SK-N-SH (cell line): ENCODE data around the gene CASTOR2. TPM values are rescaled to one million over a fixed set of nuclear protein-coding genes. Genes with fewer than 3 reads are reported as not detected.

Source experiments
- CTCF ChIA-PET: fragments of 300-600, 350-600 bp; formaldehyde crosslinking; extraction: SDS; loops from one replicate; lab custom pipeline; 2021; lab: Yijun Ruan, JAX
- POLR2A ChIA-PET: fragments of 350-600 bp; sonication (Branson Sonifier 250); formaldehyde crosslinking; extraction: SDS; loops from one replicate; lab custom pipeline; 2020; ENCODE audit warnings: antibody characterized with exemption, inconsistent platforms; lab: Yijun Ruan, JAX
- DNase-seq: peaks from one replicate; pipeline ENCODE4 v3.0.0; 2012
- H2AFZ ChIP-seq: fragments of 200-600 bp; sonication (generic); 2 replicates; pipeline ENCODE4 v1.8.1; 2016; ENCODE audit warnings: antibody characterized with exemption, mild to moderate bottlenecking, low read depth
- H3F3A ChIP-seq: fragments of 200-600 bp; sonication (generic); replicated peaks from 2 replicates; pipeline ENCODE3; 2016; ENCODE audit warnings: antibody characterized with exemption, mild to moderate bottlenecking; ENCODE audit not compliant: insufficient read depth
- H3K27ac ChIP-seq, 2 experiments: fragments of 200-500 bp in 1 of 2; fragments of 200-600 bp in 1 of 2; sonication (Bioruptor generic) in 1 of 2; sonication (generic), shearing (Covaris generic) in 1 of 2; 2 replicates each; pipeline versions ENCODE4 v1.5.1 to v1.6.1; 2014 to 2016; ENCODE audit warnings: low read depth in 2 of 2, inconsistent platforms in 1 of 2, low read length in 1 of 2, mild to moderate bottlenecking in 1 of 2, mixed read lengths in 1 of 2
- H3K27me3 ChIP-seq: fragments of 200-600 bp; sonication (generic), shearing (Covaris generic); 2 replicates; pipeline ENCODE4 v1.6.1; 2016; ENCODE audit warnings: mixed run types; ENCODE audit not compliant: insufficient read depth
- H3K36me3 ChIP-seq, 2 experiments: fragments of 200-500 bp in 1 of 2; fragments of 200-600 bp in 1 of 2; sonication (Bioruptor generic) in 1 of 2; sonication (generic) in 1 of 2; replicated peaks in 1 of 2; 2 replicates each; pipeline versions ENCODE3 to v1.5.1; 2014 to 2016; ENCODE audit warnings: low read length in 1 of 2, mild to moderate bottlenecking in 1 of 2; ENCODE audit not compliant: insufficient read depth in 2 of 2, control insufficient read depth in 1 of 2
- H3K4me1 ChIP-seq, 2 experiments: fragments of 200-500 bp in 1 of 2; fragments of 200-600 bp in 1 of 2; sonication (Bioruptor generic) in 1 of 2; sonication (generic), shearing (Covaris generic) in 1 of 2; 2 replicates each; pipeline versions ENCODE4 v1.5.1 to v1.6.1; 2014 to 2016; ENCODE audit warnings: low read depth in 1 of 2, low read length in 1 of 2, mixed run types in 1 of 2; ENCODE audit not compliant: insufficient read depth in 2 of 2, control insufficient read depth in 1 of 2
- H3K4me2 ChIP-seq: fragments of 200-600 bp; sonication (generic), shearing (Covaris generic); 2 replicates; pipeline ENCODE4 v1.6.1; 2017; ENCODE audit warnings: mixed run types
- H3K4me3 ChIP-seq, 2 experiments: fragments of 200-500 bp in 1 of 2; fragments of 200-600 bp in 1 of 2; sonication (Bioruptor generic) in 1 of 2; sonication (generic), shearing (Covaris generic) in 1 of 2; 2 replicates each; pipeline versions ENCODE4 v1.5.1 to v1.8.1; 2014 to 2016; ENCODE audit warnings: low read depth in 2 of 2, inconsistent platforms in 1 of 2, low read length in 1 of 2, mild to moderate bottlenecking in 1 of 2, mixed read lengths in 1 of 2, moderate library complexity in 1 of 2
- H3K79me2 ChIP-seq: fragments of 200-600 bp; sonication (generic); 2 replicates; pipeline ENCODE4 v1.8.1; 2017; ENCODE audit warnings: mild to moderate bottlenecking; ENCODE audit not compliant: insufficient read depth
- H3K9ac ChIP-seq: fragments of 200-600 bp; sonication (generic); 2 replicates; pipeline ENCODE4 v1.6.1; 2017; ENCODE audit warnings: mixed run types
- H3K9me2 ChIP-seq: fragments of 200-600 bp; sonication (generic); 2 replicates; pipeline ENCODE4 v1.6.1; 2017; ENCODE audit warnings: mixed run types
- H3K9me3 ChIP-seq: fragments of 200-600 bp; sonication (generic); 2 replicates; pipeline ENCODE4 v1.6.1; 2017; ENCODE audit warnings: mixed run types, mild to moderate bottlenecking, moderate library complexity
- H4K20me1 ChIP-seq: fragments of 200-600 bp; sonication (generic); 2 replicates; pipeline ENCODE4 v1.6.1; 2017; ENCODE audit warnings: mild to moderate bottlenecking, mixed run types; ENCODE audit not compliant: insufficient read depth
- CHD2 ChIP-seq: fragments of 150-350 bp; IDR thresholded peaks from 2 replicates; pipeline ENCODE4 v1.6.1; 2018; ENCODE audit warnings: low read length; ENCODE audit not compliant: partially characterized antibody
- EP300 ChIP-seq, 2 experiments: IDR thresholded peaks; 2 replicates each; pipeline versions ENCODE4 v1.4.0 to v1.6.1; 2012; ENCODE audit warnings: borderline replicate concordance in 1 of 2, low read depth in 1 of 2, low read length in 1 of 2
- IRF3 ChIP-seq: fragments of 150-350 bp; IDR thresholded peaks from 2 replicates; pipeline ENCODE4 v1.6.1; 2016; ENCODE audit warnings: mild to moderate bottlenecking, low read depth, low read length
- JUND ChIP-seq: IDR thresholded peaks from 2 replicates; pipeline ENCODE4 v1.4.0; 2012
- NRF1 ChIP-seq: IDR thresholded peaks from 2 replicates; pipeline ENCODE4 v1.6.1; 2012; ENCODE audit warnings: low read depth, mild to moderate bottlenecking, low read length
- PBX3 ChIP-seq: IDR thresholded peaks from 2 replicates; pipeline ENCODE4; 2012
- POLR2AphosphoS5 ChIP-seq: IDR thresholded peaks from 2 replicates; pipeline ENCODE4 v1.6.1; 2012; ENCODE audit warnings: low read depth, low read length
- REST ChIP-seq: IDR thresholded peaks from 2 replicates; pipeline ENCODE4 v1.6.1; 2012; ENCODE audit warnings: mild to moderate bottlenecking, low read depth, low read length, moderate library complexity
- RXRA ChIP-seq: IDR thresholded peaks from 2 replicates; pipeline ENCODE4 v1.4.0; 2012; ENCODE audit warnings: low read depth, mild to moderate bottlenecking, borderline replicate concordance
- TAF1 ChIP-seq: IDR thresholded peaks from 2 replicates; pipeline ENCODE4 v1.6.1; 2012; ENCODE audit warnings: low read depth, mild to moderate bottlenecking, low read length, moderate library complexity, borderline replicate concordance
- TEAD4 ChIP-seq: IDR thresholded peaks from 2 replicates; pipeline ENCODE4 v1.4.0; 2012; ENCODE audit warnings: mild to moderate bottlenecking, borderline replicate concordance; ENCODE audit not compliant: insufficient read depth
- USF2 ChIP-seq: fragments of 150-350 bp; IDR thresholded peaks from 2 replicates; pipeline ENCODE4 v1.6.1; 2017; ENCODE audit warnings: antibody characterized with exemption, low read length, low read depth, borderline replicate concordance
- YY1 ChIP-seq: IDR thresholded peaks from 2 replicates; pipeline ENCODE4 v1.4.0; 2012; ENCODE audit warnings: low read depth, mild to moderate bottlenecking
- ZBTB33 ChIP-seq: IDR thresholded peaks from 2 replicates; pipeline ENCODE4 v1.4.0; 2012; ENCODE audit warnings: low read depth, borderline replicate concordance
- WGBS: methylation state at CpG from one replicate; pipeline ENCODE4 v1.1.6; 2017; ENCODE audit warnings: low lambda C conversion rate; 5-methylcytosine and 5-hydroxymethylcytosine counted together
- polyA plus RNA-seq, 3 experiments: library from polyadenylated mRNA; depleted of rRNA; stranded (reverse); fragments of >200 nt; gene quantifications; 2 replicates each; pipeline ENCODE4 v1.2.3, GENCODE V29; 2012

The CASTOR2 gene
- polyA plus RNA-seq, 1 of the 3 experiments (the other 2 are of a cell fraction), result 5.4 TPM

GRCh38 chr7:75042831-75043703, 78.6 kb downstream of the CASTOR2 start:
- H4K20me1 ChIP-seq, result no peaks in the 10 kb centered on the region
- DNase-seq, result no peak
- H3K4me3 ChIP-seq, result no peak overlapping the region
- no peaks in the 10 kb centered on the region for H3K27me3 ChIP-seq
- H3K4me2 ChIP-seq, result no peak overlapping the region
- no peak overlapping the region for H3K9ac ChIP-seq
- H2AFZ ChIP-seq, result no peak overlapping the region
- ChIA-PET CTCF (interaction anchor here (1.0 to 4.9 kb wide), 4 partner anchors 10 to 14 kb away, joined by 4 to 28 read pairs (median 7); no protein-coding TSS in a partner anchor), POLR2A (no interaction called here)
- no peak overlapping the region for H3K27ac ChIP-seq
- no peaks in the 10 kb centered on the region for H3K9me3 ChIP-seq
- WGBS, result 95% methylated on average over 27 of the region's 28 CpGs
- no peaks in the 10 kb centered on the region for H3K9me2 ChIP-seq
- no peaks in the 10 kb centered on the region for H3K4me1 ChIP-seq
- H3K79me2 ChIP-seq, result no peaks in the 10 kb centered on the region
- H3K36me3 ChIP-seq, result peaks cover 14 to 24% of the 10 kb centered on the region in 2 experiments
- no peaks in the 10 kb centered on the region for H3F3A ChIP-seq
- TF ChIP-seq JUND (no peak), TAF1 (no peak), USF2 (no peak)

- POLR2A ChIA-PET, result interaction anchor here (1.3 kb wide), 1 partner anchor 28 kb away, joined by 6 read pairs; the partner anchor contains the start of gene RCC1L
- CTCF ChIA-PET, result interaction anchor here (0.7 to 5.1 kb wide), 10 partner anchors 9 to 711 kb away, joined by 3 to 54 read pairs (median 6); no protein-coding TSS in a partner anchor
- Histone ChIP-seq H3K9me3 (no peaks in the 10 kb centered on the region), H3K9me2 (no peaks in the 10 kb centered on the region), H2AFZ (no peak overlapping the region), H3K9ac (no peak overlapping the region), H3F3A (peaks cover 5% of the 10 kb centered on the region), H3K4me2 (no peak overlapping the region), H3K36me3 (peaks cover 24 to 40% of the 10 kb centered on the region in 2 experiments), H4K20me1 (no peaks in the 10 kb centered on the region), H3K27ac (no peak overlapping the region), H3K27me3 (no peaks in the 10 kb centered on the region), H3K4me1 (no peaks in the 10 kb centered on the region; a peak in 1 of 4 replicates), H3K4me3 (no peak overlapping the region), H3K79me2 (no peaks in the 10 kb centered on the region)
- WGBS, result 79% methylated on average over 13 of the region's 14 CpGs
- no peak for TF ChIP-seq YY1
- TF ChIP-seq PBX3, result no peak
- no peak for TF ChIP-seq REST
- no peak for TF ChIP-seq CHD2
- no peak for TF ChIP-seq TAF1
- TF ChIP-seq IRF3, result no peak
- TF ChIP-seq USF2, result no peak
- no peak for TF ChIP-seq TEAD4
- no peak for TF ChIP-seq ZBTB33
- TF ChIP-seq RXRA, result no peak
- TF ChIP-seq POLR2AphosphoS5, result no peak
- no peak for TF ChIP-seq EP300 (IDR thresholded peaks at IDR 0.05; ENCODE audit: borderline replicate concordance in 1 of 2, low read depth in 1 of 2, low read length in 1 of 2)
- TF ChIP-seq NRF1, result no peak
- no peak for DNase-seq
Observed at GRCh38 chr7:75045881-75046280, 81.4 kb downstream of the CASTOR2 start.
